ENCODE measurements around the gene ATG7. TPM values are rescaled to one million over a fixed set of nuclear protein-coding genes. Genes with fewer than 3 reads are reported as not detected.

ATG7 gene
- total RNA-seq, 1 experiment from 2014 or later = 36.0 TPM

GRCh38 chr3:11381141-11381540 lies 108.9 kb downstream of the ATG7 start:
- Histone ChIP-seq H3K36me3 (ENCODE audit: control insufficient read depth, insufficient read depth, low read length) (peaks cover 5% of the 10 kb centered on the region; the same call in 1 of the 2 replicates), H3K27ac (ENCODE audit: low read length) (peak overlapping the region; percentile 92; the same call in 1 of the 2 replicates), H3K27me3 (ENCODE audit: control insufficient read depth, insufficient read depth, low read length) (no peaks in the 10 kb centered on the region), H3K4me1 (ENCODE audit: control insufficient read depth, insufficient read depth, low read length) (peaks cover 25% of the 10 kb centered on the region), H3K4me3 (ENCODE audit: low read depth in 2 of 2, low read length in 2 of 2) (no peak overlapping the region), H3K9me3 (ENCODE audit: control insufficient read depth, insufficient read depth, low read depth, low read length) (no peaks in the 10 kb centered on the region)
- POLR2A ChIA-PET = no interaction called here
- intact Hi-C loops (cut with micrococcal nuclease; ENCODE audit: unreplicated experiment) = no loop called here
- DNase-seq (ENCODE audit: low read depth, low spot score) (no peak), ATAC-seq (no peak)
- TF ChIP-seq TCF7L2 (IDR thresholded peaks at IDR 0.05; ENCODE audit: low read depth, low read length) = no peak
- TF ChIP-seq SIN3A (IDR thresholded peaks at IDR 0.05; ENCODE audit: borderline replicate concordance, insufficient read depth, low read depth, low read length) = no peak
- no peak for TF ChIP-seq POLR2AphosphoS5 (IDR thresholded peaks at IDR 0.05; ENCODE audit: low read depth, low read length)
- TF ChIP-seq REST (IDR thresholded peaks at IDR 0.05; ENCODE audit: insufficient read depth in 1 of 2, low read depth in 2 of 2, low read length in 1 of 2) = no peak
- no peak for TF ChIP-seq CTCF (IDR thresholded peaks at IDR 0.05)
- in situ Hi-C loops (cut with HindIII; ENCODE audit: low pct_unique_long_range_greater_than_20kb, low sequenced_read_pairs) = no loop called here
- BruUV-seq (replicated peaks) = no TSS peak
- CTCF ChIA-PET = interaction anchor here (1.2 kb wide), 1 partner anchor 270 kb away, joined by 3 read pairs; no protein-coding TSS in a partner anchor

GRCh38 chr3:11381563-11381962 lies 109.4 kb downstream of the ATG7 start:
- TSS peak; percentile 23 for BruUV-seq (replicated peaks)
- H3K9me3 ChIP-seq (ENCODE audit: control insufficient read depth, insufficient read depth, low read depth, low read length) = no peaks in the 10 kb centered on the region
- intact Hi-C loops (cut with micrococcal nuclease; ENCODE audit: unreplicated experiment) = no loop called here
- H3K27me3 ChIP-seq (ENCODE audit: control insufficient read depth, insufficient read depth, low read length) = no peaks in the 10 kb centered on the region
- ChIA-PET CTCF (interaction anchor here (1.2 kb wide), 1 partner anchor 270 kb away, joined by 3 read pairs; no protein-coding TSS in a partner anchor), POLR2A (no interaction called here)
- peaks cover 5% of the 10 kb centered on the region; the same call in 1 of the 2 replicates for H3K36me3 ChIP-seq (ENCODE audit: control insufficient read depth, insufficient read depth, low read length)
- in situ Hi-C loops (cut with HindIII; ENCODE audit: low pct_unique_long_range_greater_than_20kb, low sequenced_read_pairs) = no loop called here
- TF ChIP-seq POLR2AphosphoS5 (IDR thresholded peaks at IDR 0.05; ENCODE audit: low read depth, low read length) (no peak), TCF7L2 (IDR thresholded peaks at IDR 0.05; ENCODE audit: low read depth, low read length) (no peak), SIN3A (IDR thresholded peaks at IDR 0.05; ENCODE audit: borderline replicate concordance, insufficient read depth, low read depth, low read length) (no peak), CTCF (IDR thresholded peaks at IDR 0.05) (no peak), REST (IDR thresholded peaks at IDR 0.05; ENCODE audit: insufficient read depth in 1 of 2, low read depth in 2 of 2, low read length in 1 of 2) (no peak)
- H3K27ac ChIP-seq (ENCODE audit: low read length) = peak overlapping the region; percentile 92; the same call in 1 of the 2 replicates
- no peak overlapping the region for H3K4me3 ChIP-seq (ENCODE audit: low read depth in 2 of 2, low read length in 2 of 2)
- ATAC-seq = no peak
- DNase-seq (ENCODE audit: low read depth, low spot score) = no peak
- H3K4me1 ChIP-seq (ENCODE audit: control insufficient read depth, insufficient read depth, low read length) = peaks cover 28% of the 10 kb centered on the region
